HG02588 (cell line): ENCODE data around the gene ACADS.

Source experiments
- ATAC-seq: cut with Tn5 transposase; IDR thresholded peaks from one replicate; pipeline ENCODE4 v1.9.1; 2021; ENCODE audit warnings: mild to moderate bottlenecking, moderate library complexity; ENCODE audit not compliant: unreplicated experiment

Gene ACADS

GRCh38 chr12:120725659-120726509 is at the start of gene ACADS:
TSS of gene ACADS (plus strand) at chr12:120725826. CDS start at chr12:120725886, 60 bp downstream.
- peak; percentile 93 for ATAC-seq

- peak; percentile 46 for ATAC-seq
Observed at GRCh38 chr12:120677765-120678473, 47.7 kb upstream of the ACADS start.

GRCh38 chr12:120678572-120678971 is 47.1 kb upstream of the ACADS start:
- no peak for ATAC-seq

- ATAC-seq = no peak
Observed at GRCh38 chr12:120680165-120680738, 45.4 kb upstream of the ACADS start.

- no peak for ATAC-seq
Observed at GRCh38 chr12:120684523-120684932, 41.1 kb upstream of the ACADS start.

GRCh38 chr12:120685522-120685921 is 40.1 kb upstream of the ACADS start:
- ATAC-seq = no peak

- ATAC-seq = peak; percentile 71
Observed at GRCh38 chr12:120686151-120686689, 39.4 kb upstream of the ACADS start.

- ATAC-seq = peak; percentile 75
Observed at GRCh38 chr12:120686690-120687577, 38.7 kb upstream of the ACADS start, which contains the start of gene MLEC. TSS of gene MLEC (plus strand) at chr12:120687149. CDS start at chr12:120687297, 148 bp downstream.

GRCh38 chr12:120687578-120688289 is 37.9 kb upstream of the ACADS start:
- no peak for ATAC-seq

GRCh38 chr12:120688527-120689071 is 37.0 kb upstream of the ACADS start:
- no peak for ATAC-seq

- ATAC-seq = no peak
Observed at GRCh38 chr12:120689397-120690082, 36.1 kb upstream of the ACADS start.

GRCh38 chr12:120690083-120690450 is 35.6 kb upstream of the ACADS start:
- no peak for ATAC-seq

GRCh38 chr12:120690978-120691377 is 34.6 kb upstream of the ACADS start:
- ATAC-seq = no peak

- ATAC-seq = no peak
Observed at GRCh38 chr12:120692524-120693033, 33.0 kb upstream of the ACADS start.

GRCh38 chr12:120693848-120694247 is 31.8 kb upstream of the ACADS start:
- ATAC-seq = no peak

- ATAC-seq = no peak
Observed at GRCh38 chr12:120696626-120697025, 29.0 kb upstream of the ACADS start.

- ATAC-seq = no peak
Observed at GRCh38 chr12:120697344-120697743, 28.3 kb upstream of the ACADS start.

- ATAC-seq = no peak
Observed at GRCh38 chr12:120698665-120699064, 27.0 kb upstream of the ACADS start.

GRCh38 chr12:120699553-120699952 is 26.1 kb upstream of the ACADS start:
- ATAC-seq = no peak
